Fibroblast of villous mesenchyme (primary cell): ENCODE data around the gene NF1. TPM values are rescaled to one million over a fixed set of nuclear protein-coding genes. Genes with fewer than 3 reads are reported as not detected.
A peak's percentile ranks its signal among the peaks of the same experiment; 100 is the strongest.

Experiments
- DNase-seq: peaks from one replicate; pipeline ENCODE4 v3.0.0-alpha.2; 2010; ENCODE audit warnings: low read depth
- H3K4me3 ChIP-seq: 2 replicates; pipeline ENCODE4 v1.5.1; 2011; ENCODE audit warnings: low read depth, mild to moderate bottlenecking, low read length
- CTCF ChIP-seq: IDR thresholded peaks from 2 replicates; pipeline ENCODE4 v1.5.1; 2012; ENCODE audit warnings: low read depth, mild to moderate bottlenecking, low read length; ENCODE audit not compliant: insufficient read depth
- total RNA-seq: library from RNA; depleted of rRNA; stranded (reverse); fragments of >200 nt; gene quantifications from 2 replicates; pipeline ENCODE4 v1.2.3, GENCODE V29; 2012

The NF1 gene
- total RNA-seq, 1 donor: 82.5 TPM

DNA sequence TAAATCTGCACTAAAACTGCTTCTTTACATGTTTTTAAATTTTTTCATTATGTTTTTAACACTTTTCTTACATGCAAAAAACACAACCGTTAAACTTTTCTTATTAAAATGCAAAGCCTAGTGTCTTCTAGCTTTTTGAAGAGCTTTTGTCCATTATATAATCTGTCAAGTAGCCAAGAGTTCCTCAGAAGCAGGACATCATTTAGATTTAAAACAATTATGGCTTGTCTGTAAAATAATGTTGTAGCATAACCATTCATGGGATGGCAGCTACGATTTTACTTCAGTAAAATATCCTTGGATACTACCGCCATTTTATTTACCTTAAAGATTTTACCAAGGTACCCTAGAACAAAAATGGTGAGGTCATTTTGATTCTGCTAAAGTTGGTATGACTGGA, 199.5 kb downstream of the NF1 start:
- TF ChIP-seq CTCF: no peak
- DNase-seq: no peak
- H3K4me3 ChIP-seq: no peak overlapping the region

DNA sequence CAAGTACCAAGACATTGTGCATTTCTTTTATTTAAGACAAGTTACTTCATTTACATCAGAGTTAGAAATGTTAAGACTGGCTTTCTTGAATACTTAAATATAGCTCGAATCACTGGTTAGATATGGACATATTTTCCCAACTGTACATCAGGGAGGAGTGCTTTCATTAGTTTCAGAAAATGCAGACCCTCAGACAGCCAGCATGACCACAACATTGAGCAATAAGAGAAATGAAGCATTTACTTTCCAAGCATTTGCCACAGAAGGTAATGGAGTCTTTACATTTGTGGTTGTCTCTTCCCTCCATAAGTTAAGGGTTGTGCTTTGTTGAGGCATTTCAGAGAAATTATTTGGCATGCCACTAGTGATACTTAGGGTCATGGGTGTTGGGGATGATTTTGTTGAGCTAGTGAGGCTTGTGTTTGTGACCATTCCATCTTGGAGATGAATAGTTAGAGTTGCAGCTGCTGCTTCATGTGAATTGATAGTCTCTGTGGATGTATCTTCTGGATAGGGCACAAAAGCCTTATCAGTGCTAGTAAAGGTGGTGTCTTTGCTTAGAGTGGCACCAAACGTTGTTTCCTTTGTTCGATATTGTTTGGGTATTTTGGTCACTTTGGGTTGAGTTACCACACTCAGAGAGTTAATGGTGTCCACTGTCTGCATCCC, 200.2 kb downstream of the NF1 start:
- DNase-seq: peak; percentile 53
- no peak for TF ChIP-seq CTCF
- no peak overlapping the region for H3K4me3 ChIP-seq

DNA sequence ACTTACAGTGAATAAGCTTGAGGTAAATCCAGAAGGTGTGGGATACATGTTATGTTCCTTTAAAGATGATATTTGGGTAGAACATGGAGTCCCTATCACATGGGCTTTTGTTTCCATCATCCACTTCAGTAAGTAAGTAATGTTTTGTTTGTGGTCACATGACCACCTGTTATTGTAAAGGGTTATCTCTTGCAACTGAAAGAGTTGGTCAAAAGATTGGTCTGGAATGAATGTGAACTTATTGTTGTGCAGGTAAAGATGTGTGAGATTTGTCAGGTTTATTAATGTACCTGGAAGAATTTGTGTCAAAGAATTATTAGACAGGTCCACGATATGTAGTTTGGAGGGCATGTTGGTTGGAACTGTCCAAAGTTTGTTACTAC, 200.7 kb downstream of the NF1 start:
- H3K4me3 ChIP-seq: no peak overlapping the region
- no peak for DNase-seq
- TF ChIP-seq CTCF: no peak

GRCh38 chr17:31296142-31296541, 201.4 kb downstream of the NF1 start:
- no peak overlapping the region for H3K4me3 ChIP-seq
- no peak for TF ChIP-seq CTCF
- no peak for DNase-seq

GRCh38 chr17:31297090-31297489, 202.3 kb downstream of the NF1 start, which contains the start of gene OMG:
TSS of gene OMG (minus strand) at chr17:31297239. CDS start at chr17:31296331, 908 bp downstream.
- DNase-seq: no peak
- TF ChIP-seq CTCF: no peak
- no peak within 1 kb of the TSS for H3K4me3 ChIP-seq

GRCh38 chr17:31299624-31300023, 204.8 kb downstream of the NF1 start:
- DNase-seq: no peak
- no peak overlapping the region for H3K4me3 ChIP-seq
- TF ChIP-seq CTCF: no peak

DNA sequence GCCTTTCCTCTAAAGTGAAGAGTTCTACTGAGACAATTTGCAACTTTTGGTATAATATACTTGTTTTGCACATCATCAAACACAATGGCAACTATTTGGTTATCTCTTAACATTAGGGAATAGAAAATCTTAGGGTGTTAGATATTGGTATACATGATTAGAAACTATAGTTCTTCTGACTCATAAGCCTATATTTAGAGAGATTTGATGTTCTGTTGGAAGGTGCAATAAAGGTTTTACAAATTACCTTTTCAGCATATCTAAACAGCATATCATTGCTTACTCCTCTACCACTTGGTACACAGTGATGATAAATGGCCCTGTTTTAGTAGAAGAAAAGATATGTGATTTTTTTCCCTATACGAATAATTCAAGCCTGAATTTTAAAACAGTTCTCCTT, 212.9 kb downstream of the NF1 start:
- H3K4me3 ChIP-seq: no peak overlapping the region
- DNase-seq: no peak
- no peak for TF ChIP-seq CTCF
